SU-DHL-6 (cell line): ENCODE results near the gene SH3PXD2A.

ENCODE experiments used
- H2AFZ ChIP-seq: fragments of 200-600 bp; sonication (generic); 2 replicates; pipeline ENCODE4 v1.6.1; 2014; ENCODE audit warnings: low read depth, mild to moderate bottlenecking, moderate library complexity, mixed read lengths, antibody characterized with exemption, low read length; ENCODE audit not compliant: severe bottlenecking
- H3F3A ChIP-seq: fragments of 200-600 bp; shearing (Covaris generic); 2 replicates; pipeline ENCODE4 v1.6.0; 2016; ENCODE audit warnings: antibody characterized with exemption, mild to moderate bottlenecking; ENCODE audit not compliant: insufficient read depth
- H3K27ac ChIP-seq: fragments of 200-600 bp; sonication (generic); 2 replicates; pipeline ENCODE4 v1.5.1; 2016; ENCODE audit warnings: low read depth, mild to moderate bottlenecking, low read length, moderate library complexity, mixed read lengths
- H3K27me3 ChIP-seq: fragments of 200-600 bp; sonication (generic), shearing (Covaris generic); 2 replicates; pipeline ENCODE4 v1.6.0; 2014; ENCODE audit warnings: mild to moderate bottlenecking, low read length
- H3K36me3 ChIP-seq: fragments of 200-600 bp; sonication (generic); 2 replicates; pipeline ENCODE4 v1.6.1; 2014; ENCODE audit warnings: mild to moderate bottlenecking, low read length, mixed read lengths
- H3K4me2 ChIP-seq: fragments of 300-600, 200-600 bp; shearing (Covaris generic), sonication (generic); 2 replicates; pipeline ENCODE4 v1.6.0; 2014; ENCODE audit warnings: low read length, low read depth, mild to moderate bottlenecking; ENCODE audit not compliant: poor library complexity, severe bottlenecking
- H3K4me3 ChIP-seq: fragments of 200-600 bp; sonication (generic); 2 replicates; pipeline ENCODE4 v1.5.1; 2014; ENCODE audit warnings: antibody characterized with exemption, low read length, mild to moderate bottlenecking, mixed read lengths; ENCODE audit not compliant: insufficient read depth, poor library complexity, severe bottlenecking
- H3K79me2 ChIP-seq: fragments of 200-600 bp; sonication (generic); 2 replicates; pipeline ENCODE4 v1.6.1; 2014; ENCODE audit warnings: mild to moderate bottlenecking, low read length, moderate library complexity; ENCODE audit not compliant: insufficient read depth
- H3K9ac ChIP-seq: fragments of 200-600 bp; sonication (generic); 2 replicates; pipeline ENCODE4 v1.7.0; 2014; ENCODE audit warnings: mild to moderate bottlenecking, low read length
- H3K9me2 ChIP-seq: fragments of 200-600 bp; sonication (generic); replicated peaks from 2 replicates; pipeline ENCODE4 v1.6.1; 2014; ENCODE audit warnings: low read length; ENCODE audit not compliant: insufficient read depth
- H3K9me3 ChIP-seq: fragments of 200-600 bp; sonication (generic); 2 replicates; pipeline ENCODE4 v1.6.1; 2014; ENCODE audit warnings: low read length, mixed read lengths; ENCODE audit not compliant: insufficient read depth
- H4K20me1 ChIP-seq: fragments of 200-600 bp; sonication (generic); 2 replicates; pipeline ENCODE4 v1.6.1; 2014; ENCODE audit warnings: low read depth, mild to moderate bottlenecking, antibody characterized with exemption, low read length, moderate library complexity, mixed read lengths
- CTCF ChIP-seq: fragments of 200-600 bp; sonication (generic); IDR thresholded peaks from one replicate; pipeline ENCODE4 v1.5.1; 2017; ENCODE audit warnings: antibody characterized with exemption, mild to moderate bottlenecking, low read length, moderate library complexity; ENCODE audit not compliant: insufficient read depth, poor library complexity, severe bottlenecking
- EZH2phosphoT487 ChIP-seq: fragments of 200-600 bp; sonication (generic), shearing (Covaris generic); conservative IDR thresholded peaks from 2 replicates; pipeline ENCODE4 v1.6.1; 2018; ENCODE audit warnings: mild to moderate bottlenecking, antibody characterized with exemption, low read length, moderate library complexity, mixed read lengths

The SH3PXD2A gene

DNA sequence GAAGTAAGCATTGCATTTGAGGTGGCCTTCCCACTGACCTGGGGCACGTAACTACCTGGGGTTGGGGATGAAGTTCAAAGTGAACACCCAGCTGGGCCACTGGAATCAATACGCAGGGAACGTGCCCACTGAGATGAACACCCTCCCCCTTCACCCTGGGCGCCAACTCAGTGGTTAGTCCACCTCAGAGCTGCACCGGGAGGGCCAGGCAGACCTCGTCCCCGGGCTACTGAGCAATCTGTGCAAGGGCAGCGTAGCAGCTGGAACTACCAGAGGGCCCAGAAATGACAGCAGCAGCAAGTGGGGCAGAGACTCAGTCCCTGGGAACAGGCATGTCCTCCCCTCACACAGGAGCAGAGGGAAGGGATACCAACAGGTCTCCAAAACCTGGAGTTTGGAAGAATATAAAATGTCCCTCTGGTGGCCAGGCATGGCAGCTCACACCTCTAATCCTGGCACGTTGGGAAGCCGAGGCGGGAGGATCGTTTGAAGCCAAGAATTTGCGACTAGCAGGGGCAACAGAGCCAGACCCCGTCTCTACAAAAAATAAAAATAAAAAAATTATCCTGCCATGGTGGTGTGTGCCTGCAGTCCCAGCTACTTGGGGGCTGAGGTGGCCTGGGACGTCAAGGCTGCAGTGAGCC, 143.9 kb downstream of the SH3PXD2A start:
- TF ChIP-seq EZH2phosphoT487: no peak

DNA sequence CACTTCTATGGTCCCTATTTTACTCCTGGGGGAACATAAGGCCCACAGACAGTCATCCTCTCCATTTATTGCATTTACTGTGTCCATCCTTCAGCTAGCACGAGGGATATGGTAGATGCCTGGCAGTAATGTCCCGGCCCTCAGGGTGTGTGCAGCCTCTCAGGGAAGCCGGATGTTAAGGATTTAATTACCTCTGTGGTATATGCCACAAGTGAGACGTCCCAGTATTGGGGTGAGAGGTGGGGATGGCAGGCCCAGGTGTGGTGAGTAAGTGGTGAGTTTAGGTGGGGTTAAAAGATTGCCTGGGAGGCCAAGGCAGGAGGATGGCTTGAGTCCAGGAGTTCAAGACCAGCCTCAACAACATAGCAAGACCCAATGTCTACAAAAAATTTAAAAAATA, 144.9 kb downstream of the SH3PXD2A start:
- no peak for TF ChIP-seq EZH2phosphoT487
- no peak for TF ChIP-seq CTCF

More for the DNA sequence above, 143.9 kb downstream of the SH3PXD2A start:
- H3K9me3 ChIP-seq: no peaks in the 10 kb centered on the region
- no peak overlapping the region for H2AFZ ChIP-seq
- H3K36me3 ChIP-seq: no peaks in the 10 kb centered on the region
- H3K79me2 ChIP-seq: no peaks in the 10 kb centered on the region
- H3F3A ChIP-seq: no peaks in the 10 kb centered on the region
- H3K9me2 ChIP-seq: no peaks in the 10 kb centered on the region
- H3K9ac ChIP-seq: no peak overlapping the region
- no peaks in the 10 kb centered on the region for H4K20me1 ChIP-seq
- no peaks in the 10 kb centered on the region for H3K27me3 ChIP-seq
- H3K4me2 ChIP-seq: no peak overlapping the region
- H3K4me3 ChIP-seq: no peak overlapping the region
- H3K27ac ChIP-seq: no peak overlapping the region

DNA sequence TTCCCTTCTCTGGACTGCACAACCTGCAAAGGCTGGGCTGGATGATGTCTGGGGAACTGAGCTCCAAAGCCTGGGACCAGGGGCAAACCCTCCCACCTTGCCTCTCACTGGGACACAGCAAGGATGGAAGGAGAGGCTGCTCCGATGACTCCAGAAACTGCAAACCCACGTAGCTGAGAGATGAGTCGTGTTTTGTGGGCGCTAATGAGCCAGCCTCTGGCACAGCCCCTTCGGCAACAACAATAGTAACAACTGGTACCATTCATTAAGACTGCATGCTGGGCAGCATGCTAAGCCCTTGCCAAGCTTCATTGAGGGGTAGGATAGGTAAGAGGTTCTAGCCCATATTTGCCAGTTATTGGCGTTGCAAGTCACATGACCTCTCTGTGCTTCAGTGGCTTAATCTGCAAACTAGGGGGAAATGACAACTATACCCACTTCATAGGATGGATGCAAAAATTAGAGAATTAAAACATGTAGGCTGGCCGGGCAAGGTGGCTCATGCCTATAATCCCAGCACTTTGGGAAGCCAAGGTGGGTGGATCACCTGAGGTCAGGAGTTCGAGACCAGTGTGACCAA, 145.9 kb downstream of the SH3PXD2A start:
- Histone ChIP-seq H3K9ac (no peak overlapping the region), H3K27ac (no peak overlapping the region)

More for the DNA sequence above, 144.9 kb downstream of the SH3PXD2A start:
- Histone ChIP-seq H3K4me3 (no peak overlapping the region), H3K4me2 (no peak overlapping the region), H4K20me1 (no peaks in the 10 kb centered on the region), H2AFZ (no peak overlapping the region), H3K27me3 (no peaks in the 10 kb centered on the region), H3K36me3 (no peaks in the 10 kb centered on the region), H3K79me2 (no peaks in the 10 kb centered on the region), H3F3A (no peaks in the 10 kb centered on the region), H3K9me3 (no peaks in the 10 kb centered on the region), H3K9me2 (no peaks in the 10 kb centered on the region), H3K9ac (no peak overlapping the region), H3K27ac (no peak overlapping the region)

More for the DNA sequence above, 145.9 kb downstream of the SH3PXD2A start:
- Histone ChIP-seq H3K27me3 (no peaks in the 10 kb centered on the region), H3K36me3 (no peaks in the 10 kb centered on the region), H4K20me1 (no peaks in the 10 kb centered on the region), H3K4me2 (no peak overlapping the region), H3K9me3 (no peaks in the 10 kb centered on the region), H3K4me3 (no peak overlapping the region), H3F3A (no peaks in the 10 kb centered on the region), H3K79me2 (no peaks in the 10 kb centered on the region), H2AFZ (no peak overlapping the region), H3K9me2 (no peaks in the 10 kb centered on the region)
- TF ChIP-seq EZH2phosphoT487: no peak
- TF ChIP-seq CTCF: no peak
